KOPT-K1 (cell line): Measurements from ENCODE around the gene COX19.

Experiments
- H3K27ac ChIP-seq: fragments of 200-600 bp; sonication (generic); 2 replicates; pipeline ENCODE4 v1.5.1; 2016; ENCODE audit warnings: antibody characterized with exemption, mild to moderate bottlenecking, low read depth, low read length; ENCODE audit not compliant: poor library complexity, severe bottlenecking
- H3K36me3 ChIP-seq: fragments of 200-600 bp; sonication (generic); 2 replicates; pipeline ENCODE4 v1.5.1; 2017; ENCODE audit warnings: antibody characterized with exemption, mild to moderate bottlenecking, low read length, moderate library complexity; ENCODE audit not compliant: insufficient read depth
- H3K9me3 ChIP-seq: fragments of 200-600 bp; sonication (generic); 2 replicates; pipeline ENCODE4 v1.5.1; 2017; ENCODE audit warnings: antibody characterized with exemption, low read length, mild to moderate bottlenecking; ENCODE audit not compliant: insufficient read depth, poor library complexity, severe bottlenecking

COX19 gene

DNA sequence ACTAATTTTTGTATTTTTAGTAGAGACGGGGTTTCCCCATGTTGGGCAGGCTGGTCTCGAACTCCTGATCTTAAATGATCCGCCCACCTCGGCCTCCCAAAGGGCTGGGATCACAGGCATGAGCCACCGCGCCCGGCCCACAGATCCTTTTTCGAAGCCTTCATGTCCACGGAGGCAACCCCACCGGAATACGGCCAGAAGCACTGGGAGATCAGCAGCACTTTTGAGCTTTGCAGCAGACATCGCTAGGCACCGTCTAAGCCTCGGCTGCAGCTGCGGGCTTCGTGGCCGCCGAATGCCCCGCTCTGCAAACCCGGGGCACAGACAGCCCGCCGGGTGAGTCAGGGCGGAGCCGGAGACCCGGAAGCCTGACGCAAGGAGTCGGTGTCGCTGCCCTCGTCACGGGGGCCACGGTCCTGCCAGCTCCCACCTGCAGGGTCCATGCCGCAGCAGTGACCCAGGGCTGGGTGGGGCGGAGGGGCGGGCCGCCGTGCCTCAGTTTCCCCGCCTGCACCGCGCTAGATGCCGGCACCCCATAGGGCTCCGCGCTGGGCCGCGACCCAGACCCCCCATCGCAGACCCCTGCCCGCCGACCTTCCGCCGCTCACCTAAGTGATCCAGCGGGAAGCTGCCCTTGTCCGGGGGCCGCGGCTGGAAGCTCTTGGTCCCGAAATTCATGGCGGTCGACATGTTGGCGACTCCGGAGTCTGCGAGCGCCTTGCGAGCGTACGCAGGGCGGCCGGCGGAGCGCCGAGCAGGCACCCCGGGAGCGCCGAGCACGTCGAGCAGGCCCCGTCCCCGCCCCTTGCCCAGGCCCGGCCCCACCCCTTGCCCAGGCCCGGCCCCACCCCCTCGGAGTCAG, at the start of gene COX19:
TSS of gene COX19 (minus strand) at position 730 of the 862 bp plus-strand sequence. CDS start at position 690, 40 bp downstream.
- Histone ChIP-seq H3K9me3 (no peaks in the 10 kb centered on the region), H3K27ac (peak within 1 kb of the TSS; percentile 79), H3K36me3 (peaks cover 35% of the 10 kb centered on the region)

GRCh38 chr7:1024331-1024841, 49.0 kb upstream of the COX19 start:
- H3K36me3 ChIP-seq = no peaks in the 10 kb centered on the region
- H3K9me3 ChIP-seq = peaks cover 26% of the 10 kb centered on the region
- no peak overlapping the region for H3K27ac ChIP-seq

GRCh38 chr7:1022801-1023465, 47.6 kb upstream of the COX19 start:
- peaks cover 26% of the 10 kb centered on the region for H3K9me3 ChIP-seq
- H3K36me3 ChIP-seq = no peaks in the 10 kb centered on the region
- H3K27ac ChIP-seq = no peak overlapping the region

DNA sequence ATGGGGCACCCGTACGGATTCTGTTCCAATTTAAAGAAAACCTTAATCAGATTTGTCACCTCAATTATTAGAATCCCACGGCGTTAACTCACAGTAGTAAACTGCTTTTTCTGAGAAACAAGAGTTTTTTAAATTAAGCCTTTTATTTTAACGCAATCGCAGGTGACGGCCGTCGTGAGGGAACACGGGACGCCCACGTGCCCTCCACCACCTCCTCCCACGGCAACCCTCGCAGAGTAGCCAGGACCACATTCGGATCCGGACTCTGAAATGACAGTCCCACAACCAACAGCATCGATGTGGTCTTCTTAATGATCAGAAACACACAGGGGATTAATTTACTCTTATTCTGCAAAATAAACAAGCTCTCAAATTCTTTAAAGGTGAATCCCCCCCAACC, 47.0 kb upstream of the COX19 start:
- Histone ChIP-seq H3K27ac (no peak overlapping the region), H3K9me3 (peaks cover 26% of the 10 kb centered on the region), H3K36me3 (no peaks in the 10 kb centered on the region)

DNA sequence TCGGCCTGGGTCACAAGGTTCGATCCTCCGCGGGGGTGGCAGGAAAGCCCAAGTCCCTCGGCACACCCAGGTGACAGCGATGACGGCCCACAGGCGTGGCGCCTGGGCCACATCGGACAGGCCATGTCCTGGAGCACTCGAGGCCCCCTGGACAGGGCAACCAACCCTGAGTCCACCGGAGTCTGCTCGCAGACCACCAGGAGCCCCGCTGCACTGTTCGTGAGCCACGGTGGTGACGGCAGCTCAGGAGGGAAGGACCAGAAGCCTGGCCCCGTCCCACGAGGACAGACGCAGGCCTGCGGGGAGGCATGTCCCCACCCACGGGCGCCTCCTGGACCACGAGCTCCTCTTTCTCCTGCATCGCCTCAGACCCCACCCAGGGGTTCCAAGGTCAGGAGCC, 46.6 kb upstream of the COX19 start:
- H3K36me3 ChIP-seq = no peaks in the 10 kb centered on the region
- H3K27ac ChIP-seq = no peak overlapping the region
- peaks cover 26% of the 10 kb centered on the region for H3K9me3 ChIP-seq

GRCh38 chr7:1021366-1021765, 46.0 kb upstream of the COX19 start:
- no peak overlapping the region for H3K27ac ChIP-seq
- no peaks in the 10 kb centered on the region for H3K36me3 ChIP-seq
- H3K9me3 ChIP-seq = peaks cover 26% of the 10 kb centered on the region

DNA sequence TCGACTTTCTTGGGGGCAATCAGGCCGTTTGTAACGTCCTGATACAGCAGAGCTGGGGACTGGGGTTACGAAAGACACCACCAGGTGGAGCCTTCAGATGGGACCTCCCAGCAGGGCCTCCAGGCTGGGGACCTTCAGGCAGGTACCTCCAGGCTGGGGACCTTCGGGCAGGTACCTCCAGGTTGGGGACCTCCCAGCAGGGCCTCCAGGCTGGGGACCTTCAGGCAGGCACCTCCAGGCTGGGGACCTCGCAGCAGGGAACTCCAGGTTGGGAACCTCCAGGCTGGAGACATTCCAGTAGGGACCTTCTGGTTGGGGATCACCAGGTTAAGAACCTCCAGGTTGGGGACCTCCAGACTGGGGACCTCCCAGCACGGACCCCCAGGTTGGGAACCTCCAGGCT, 45.5 kb upstream of the COX19 start:
- Histone ChIP-seq H3K9me3 (peaks cover 26% of the 10 kb centered on the region), H3K36me3 (no peaks in the 10 kb centered on the region), H3K27ac (no peak overlapping the region)

DNA sequence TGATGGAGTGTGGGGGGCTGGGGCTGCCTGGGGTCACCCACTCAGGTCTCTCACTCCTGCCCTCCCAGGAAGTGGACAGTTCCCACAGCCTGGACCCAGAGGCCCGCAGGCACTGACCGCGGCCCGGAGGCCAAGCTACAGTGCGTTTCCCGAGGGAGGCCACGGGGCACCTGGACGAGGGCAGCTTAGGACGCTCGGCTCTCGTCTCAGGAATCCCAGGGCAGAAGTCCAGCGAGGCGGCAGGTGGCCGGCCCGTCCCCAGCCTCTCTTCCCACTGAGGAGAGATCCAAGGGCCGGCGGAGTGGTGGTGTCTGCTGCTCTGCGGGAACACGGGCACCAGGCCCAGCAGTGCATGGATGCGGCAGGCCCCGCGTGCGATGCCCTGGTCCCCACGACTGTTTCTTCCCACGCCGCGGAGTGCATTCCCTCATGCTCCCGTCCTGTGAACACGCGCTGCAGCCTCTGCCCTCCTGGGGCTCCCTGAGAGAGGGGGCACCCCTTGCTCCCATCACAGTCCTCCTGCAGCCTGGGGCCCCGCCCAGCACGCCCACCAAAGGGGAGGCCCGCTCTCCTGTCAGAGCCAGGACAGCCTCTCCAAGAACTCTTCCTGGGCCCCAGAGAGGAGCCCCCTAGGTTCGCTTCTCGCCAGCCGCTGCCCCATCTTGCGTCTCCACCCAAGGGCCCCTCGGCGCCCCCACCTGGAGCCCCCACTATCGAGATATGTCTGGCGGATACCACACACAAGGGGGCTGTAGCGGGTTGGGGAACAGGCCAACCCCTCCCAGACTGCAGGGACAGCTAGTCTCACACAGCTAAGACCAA, 44.7 kb upstream of the COX19 start:
- peaks cover 26% of the 10 kb centered on the region for H3K9me3 ChIP-seq
- H3K27ac ChIP-seq = no peak overlapping the region
- no peaks in the 10 kb centered on the region for H3K36me3 ChIP-seq

GRCh38 chr7:1019255-1019785, 44.0 kb upstream of the COX19 start:
- H3K27ac ChIP-seq = no peak overlapping the region
- no peaks in the 10 kb centered on the region for H3K36me3 ChIP-seq
- peaks cover 26% of the 10 kb centered on the region for H3K9me3 ChIP-seq

DNA sequence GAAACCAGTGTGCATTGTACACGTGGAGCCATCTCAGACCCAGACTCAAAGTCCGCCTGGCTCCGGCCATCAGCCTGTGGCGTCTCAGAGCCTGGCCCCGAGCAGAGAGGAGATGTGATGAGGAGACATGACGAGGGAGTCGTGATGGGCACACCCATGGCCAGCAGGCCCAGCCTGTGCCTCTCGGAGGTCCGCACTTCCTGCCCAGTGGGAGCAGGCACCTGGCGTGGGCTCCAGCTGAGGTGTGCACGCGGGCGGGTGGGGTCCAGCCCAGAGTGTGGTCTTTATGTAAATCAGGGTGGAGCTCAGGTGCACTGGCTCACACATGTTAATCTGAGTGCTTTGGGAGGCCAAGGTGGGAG, 43.0 kb upstream of the COX19 start:
- no peak overlapping the region for H3K27ac ChIP-seq
- no peaks in the 10 kb centered on the region for H3K36me3 ChIP-seq
- peaks cover 26% of the 10 kb centered on the region for H3K9me3 ChIP-seq

DNA sequence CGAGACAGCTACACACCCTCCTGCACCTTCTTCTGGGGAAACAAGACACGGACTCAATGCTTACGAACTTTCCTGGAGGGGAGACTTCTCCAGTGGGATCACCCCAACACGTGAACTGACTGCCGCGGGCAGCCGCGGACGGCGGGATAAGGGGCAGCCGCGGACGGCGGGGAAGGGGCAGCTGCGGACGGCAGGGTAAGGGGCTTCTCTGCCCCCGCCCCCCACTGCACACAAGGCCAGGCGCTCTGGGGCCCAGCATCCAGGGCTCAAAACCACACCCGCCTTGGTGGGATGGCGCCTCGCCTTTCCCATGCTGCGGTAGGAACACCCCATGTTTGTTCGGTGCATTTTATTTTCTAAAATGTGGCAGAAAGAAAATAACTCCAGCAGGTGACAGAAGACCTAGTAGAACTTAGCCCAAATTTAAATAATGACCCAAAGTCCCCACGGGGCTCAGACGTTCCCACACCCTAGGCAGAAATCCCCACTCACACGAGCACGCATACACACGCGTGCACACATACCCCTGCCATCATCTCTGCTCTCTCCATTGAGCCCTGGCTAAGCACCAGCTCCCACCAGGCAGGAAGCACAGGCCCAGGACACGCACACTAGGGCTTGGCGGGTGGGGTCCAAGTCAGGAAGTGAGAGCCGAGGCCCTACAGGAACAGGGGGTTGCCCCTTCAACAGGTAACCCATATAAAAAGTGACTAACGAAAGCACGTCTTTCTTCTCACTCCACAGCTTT, 42.4 kb upstream of the COX19 start:
- peaks cover 26% of the 10 kb centered on the region for H3K9me3 ChIP-seq
- H3K36me3 ChIP-seq = no peaks in the 10 kb centered on the region
- H3K27ac ChIP-seq = no peak overlapping the region

- no peak overlapping the region for H3K27ac ChIP-seq
- H3K36me3 ChIP-seq = no peaks in the 10 kb centered on the region
- H3K9me3 ChIP-seq = peaks cover 21% of the 10 kb centered on the region
Observed at GRCh38 chr7:1016577-1017531, 41.5 kb upstream of the COX19 start.
